HG03565 (cell line): ENCODE measurements around the gene ST6GALNAC3.

ENCODE experiments used
- ATAC-seq: cut with Tn5 transposase; IDR thresholded peaks from one replicate; pipeline ENCODE4 v1.9.1; 2021; ENCODE audit warnings: mild to moderate bottlenecking, moderate library complexity; ENCODE audit not compliant: unreplicated experiment

ST6GALNAC3 gene

DNA sequence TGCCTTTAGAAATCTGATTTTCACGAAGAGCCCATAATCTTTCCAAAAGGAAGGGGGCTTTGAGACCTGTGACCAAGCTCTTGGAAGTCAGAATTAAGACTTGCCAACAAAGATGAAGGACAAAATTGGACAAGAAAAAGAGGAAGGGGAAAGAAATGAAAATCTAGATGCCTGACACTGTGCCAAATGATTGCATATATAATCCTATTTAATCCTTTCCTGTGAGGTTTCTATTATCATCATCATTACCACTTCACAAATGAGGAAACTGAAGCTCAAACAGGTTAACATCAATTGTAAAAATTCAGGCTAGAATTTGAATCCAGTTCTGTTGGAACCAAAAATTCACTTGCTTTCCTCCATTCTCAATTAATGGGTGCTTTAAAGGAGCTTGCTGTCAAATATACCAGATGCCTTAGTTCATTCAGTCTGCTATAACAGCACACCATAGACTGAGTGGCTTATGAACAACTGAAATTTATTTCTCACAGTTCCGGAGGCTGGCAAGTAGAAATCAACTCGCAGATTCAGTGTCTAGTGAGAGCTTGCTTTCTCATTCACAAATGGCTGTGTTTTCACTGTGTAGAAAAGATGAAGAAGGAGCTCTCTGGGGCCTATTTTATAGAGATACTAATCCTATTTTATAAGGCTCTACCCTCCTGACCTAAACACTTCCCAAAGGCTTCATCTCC is 595.2 kb downstream of the ST6GALNAC3 start:
- ATAC-seq = no peak

DNA sequence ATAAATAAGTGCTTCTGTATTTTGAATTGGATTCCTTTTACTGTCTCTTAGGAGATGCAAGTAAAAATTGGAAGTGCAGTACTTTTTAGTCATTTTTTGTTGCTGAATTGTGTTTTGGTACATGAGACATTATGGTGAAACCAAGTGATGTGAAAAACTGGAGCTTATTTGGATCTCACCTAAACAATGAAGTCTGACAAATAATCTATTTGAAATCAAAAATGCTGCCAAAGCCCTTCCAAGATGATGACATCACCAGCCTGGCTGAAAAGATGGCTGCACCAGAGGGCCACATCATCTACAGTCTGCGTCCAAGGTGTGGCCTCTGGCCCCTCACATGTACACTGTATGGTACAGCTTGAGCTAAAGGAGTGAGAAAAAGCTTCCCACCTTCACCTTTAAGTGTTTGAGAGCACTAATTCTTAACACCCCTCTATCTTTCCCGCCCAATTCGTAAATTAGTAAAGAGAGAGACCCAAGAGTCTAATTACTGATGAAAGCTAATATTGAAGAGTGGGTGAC is 600.2 kb downstream of the ST6GALNAC3 start:
- ATAC-seq = no peak

DNA sequence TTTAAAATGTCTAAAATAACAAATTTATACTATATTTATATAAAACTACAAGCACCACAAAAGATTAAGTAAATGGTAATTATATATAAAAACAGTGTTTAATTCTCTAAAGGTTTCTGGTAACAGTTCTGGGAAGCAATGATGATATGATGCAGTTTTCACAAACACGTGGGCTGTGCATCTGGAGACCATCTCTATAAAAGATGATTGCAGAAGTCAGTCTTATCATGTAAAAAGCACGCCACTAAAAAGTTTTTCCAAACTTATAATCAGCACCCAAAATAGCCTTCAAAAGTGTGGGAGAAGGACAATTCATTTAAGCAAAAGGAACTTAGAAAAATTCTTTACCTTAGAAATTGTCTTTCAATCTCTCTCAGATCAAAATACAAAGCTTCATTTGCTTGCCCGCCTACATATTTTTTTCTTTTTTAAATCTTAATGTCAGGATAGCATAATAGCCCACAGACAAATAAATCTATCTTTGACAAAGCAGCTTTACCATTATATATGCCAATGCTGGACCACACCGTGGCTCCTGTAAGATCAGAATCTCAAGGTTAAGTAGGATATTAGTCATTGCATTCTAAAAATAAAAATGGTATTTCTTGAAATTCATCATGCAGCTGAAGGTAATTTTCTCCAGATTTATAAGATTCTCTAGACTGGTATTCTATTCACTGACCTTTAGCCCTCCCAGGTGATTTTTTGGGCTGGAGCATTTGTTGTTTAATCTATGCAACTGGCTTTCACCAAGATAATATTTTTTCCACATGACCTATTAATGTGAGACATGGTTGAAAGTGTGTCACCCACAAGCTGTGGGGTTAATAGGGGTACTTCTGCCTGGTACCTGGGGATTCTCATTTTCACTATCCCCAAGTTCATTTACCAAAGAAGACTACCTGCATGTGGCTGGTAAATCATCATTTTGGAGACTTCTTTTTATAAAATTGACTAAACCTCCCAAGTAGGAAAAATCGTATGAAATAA is 603.2 kb downstream of the ST6GALNAC3 start:
- ATAC-seq = peak; percentile 85

DNA sequence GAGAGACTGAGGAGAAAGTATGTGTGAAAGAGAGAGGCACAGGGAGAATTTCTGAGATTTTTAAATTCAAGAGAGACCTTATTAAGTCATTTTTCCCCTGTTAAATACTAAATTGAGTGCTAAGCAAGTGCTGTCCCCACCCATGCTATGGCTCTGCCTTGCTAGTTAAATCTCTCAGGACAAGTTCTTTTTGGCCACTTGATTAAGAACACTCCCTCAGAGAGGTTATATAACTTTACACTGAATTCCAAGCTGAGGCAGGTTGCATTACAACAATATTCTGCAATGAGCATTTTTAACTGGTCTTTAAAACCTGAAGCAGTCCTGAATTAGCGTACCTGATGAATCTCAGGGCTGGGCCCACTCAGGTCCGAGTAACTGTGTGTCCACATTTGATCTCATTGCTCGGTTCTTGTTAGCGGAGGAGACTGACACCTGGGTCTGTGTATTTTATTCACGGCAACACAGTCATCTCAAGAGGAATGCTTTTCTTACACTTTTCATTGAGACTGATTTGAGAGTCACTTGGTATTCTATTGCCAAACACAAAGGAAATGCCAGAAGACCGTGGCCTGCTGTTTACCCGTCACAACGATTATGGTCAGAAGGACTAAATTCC is 605.1 kb downstream of the ST6GALNAC3 start:
- ATAC-seq = no peak

DNA sequence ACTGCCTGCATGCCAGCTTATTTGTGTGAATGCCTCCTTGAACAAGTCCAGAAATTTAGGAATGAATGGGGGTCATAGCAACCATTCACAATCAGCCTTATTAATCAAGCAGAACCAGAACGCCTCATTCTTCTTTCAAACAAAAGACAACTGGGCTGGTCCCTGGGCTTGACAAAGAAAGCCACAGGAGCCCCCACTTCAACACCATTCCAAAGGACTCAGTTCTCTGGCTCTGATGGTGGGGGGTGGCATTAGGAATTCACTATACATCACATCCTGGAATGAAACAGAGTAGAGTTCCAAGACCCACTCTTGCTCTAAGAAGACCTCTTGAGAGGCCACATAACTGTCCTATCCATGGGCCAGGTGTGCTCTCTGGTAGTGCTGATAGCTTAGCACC is 606.1 kb downstream of the ST6GALNAC3 start:
- no peak for ATAC-seq

DNA sequence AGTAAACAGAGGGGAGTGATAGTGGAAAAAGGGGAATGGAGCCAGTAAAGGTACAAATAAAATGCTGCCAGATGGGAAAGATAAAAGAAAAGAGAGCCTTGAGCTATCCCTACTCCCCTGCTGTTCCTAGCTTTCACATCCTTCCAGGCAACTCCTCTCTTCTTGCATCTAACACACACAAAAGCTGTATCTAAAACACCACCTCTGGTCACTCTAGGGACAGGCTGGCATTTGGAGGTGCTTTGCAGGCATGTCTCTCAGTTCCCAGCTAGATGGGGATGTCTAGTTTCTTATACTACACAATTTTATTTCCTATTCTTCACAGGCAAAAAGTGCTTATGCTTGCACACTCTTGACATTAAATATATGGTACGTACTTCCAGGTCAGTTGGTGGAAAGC is 607.6 kb downstream of the ST6GALNAC3 start:
- no peak for ATAC-seq
